ENCODE measurements around the gene EGF.
A peak's percentile ranks its signal among the peaks of the same experiment; 100 is the strongest.
"Not testable (repeated sequence)": the region's sequence is repeated elsewhere in the genome, so short reads cannot be mapped to it uniquely, and the experiment has no call there.

Gene EGF

DNA sequence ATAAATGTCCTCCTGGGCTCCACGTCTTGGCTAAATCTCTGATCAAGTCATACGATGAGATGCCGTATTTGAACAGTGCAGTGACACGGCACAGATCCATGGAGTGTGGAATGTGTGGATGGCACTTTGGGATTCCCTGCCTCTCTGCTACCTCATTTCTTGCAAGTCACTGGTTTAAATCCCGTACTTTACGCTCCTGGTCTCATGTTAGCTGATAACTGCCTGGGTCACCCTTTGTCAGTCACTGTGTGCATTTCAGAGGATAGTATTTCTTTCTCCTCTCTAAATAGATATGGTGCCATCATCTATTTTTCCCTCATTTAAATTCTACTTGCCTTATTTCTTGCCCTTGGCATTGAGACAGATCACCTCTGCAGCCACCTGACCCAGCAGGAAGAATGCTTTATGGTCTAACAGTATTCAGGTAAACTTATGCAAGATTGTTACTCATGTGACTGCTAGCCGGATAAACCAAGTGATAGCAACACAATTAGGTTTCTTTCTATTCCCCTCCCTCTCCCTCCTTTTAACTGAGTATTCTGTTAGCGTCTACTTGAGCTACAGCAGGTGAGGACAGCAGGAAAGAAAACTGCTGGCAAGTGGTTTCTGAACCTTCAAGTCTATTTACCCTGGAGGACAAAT is 2.8 kb downstream of the EGF start:
- DNase-seq (ENCODE audit: low spot score): no peak

GRCh38 chr4:109916027-109916409 is 3.3 kb downstream of the EGF start:
- no peak for DNase-seq (ENCODE audit: low spot score)

DNA sequence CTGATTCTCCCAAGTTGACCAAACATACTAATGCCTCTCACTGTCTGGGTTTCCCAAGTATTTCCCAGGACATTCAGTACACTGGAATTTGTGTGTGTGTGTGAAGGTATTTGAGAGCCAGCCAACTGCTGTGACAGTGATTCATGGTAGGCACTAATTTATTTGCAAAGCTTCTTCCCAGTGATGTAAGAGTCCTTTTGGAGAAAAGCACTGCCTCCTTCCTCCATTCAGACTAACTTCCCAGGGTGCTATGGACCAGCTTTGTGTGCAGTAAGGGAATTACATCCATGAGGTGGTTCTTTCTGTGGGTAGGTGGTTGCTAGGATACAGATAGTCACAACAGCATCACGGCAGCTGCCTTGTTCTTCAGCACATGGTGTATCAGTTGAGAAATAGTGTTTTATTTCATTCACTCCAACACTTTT is 8.7 kb downstream of the EGF start:
- DNase-seq (ENCODE audit: low spot score): no peak

- DNase-seq (ENCODE audit: low spot score): no peak
These were observed 12.7 kb downstream of the EGF start for GRCh38 chr4:109925396-109925795.

GRCh38 chr4:109928327-109929045 is 15.8 kb downstream of the EGF start:
- no peak for DNase-seq (ENCODE audit: low spot score)

GRCh38 chr4:109930464-109930863 is 17.8 kb downstream of the EGF start:
- no peak for DNase-seq (ENCODE audit: low spot score)

DNA sequence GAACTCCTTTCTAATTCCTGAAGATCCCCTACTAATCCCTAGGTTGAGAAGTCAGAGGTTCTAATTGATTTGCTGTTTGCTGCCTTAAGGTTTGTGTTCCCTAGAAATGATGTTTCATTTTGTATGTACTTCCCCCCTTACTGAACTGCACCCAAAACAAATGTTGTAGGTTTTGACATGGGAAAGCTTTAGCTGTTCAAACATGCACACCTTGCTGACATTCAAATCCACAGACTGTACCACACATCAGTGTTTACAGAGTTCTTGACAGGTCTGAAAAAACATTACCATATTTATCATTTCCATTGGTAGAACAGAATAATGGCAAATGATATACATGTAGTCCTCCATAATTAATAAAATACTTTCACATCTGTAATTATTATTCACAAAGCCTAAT is 18.2 kb downstream of the EGF start:
- no peak for DNase-seq (ENCODE audit: low spot score)

GRCh38 chr4:109931318-109931717 is 18.6 kb downstream of the EGF start:
- DNase-seq (ENCODE audit: low spot score): no peak

GRCh38 chr4:109937352-109937751 is 24.7 kb downstream of the EGF start:
- DNase-seq (ENCODE audit: low spot score): not testable (repeated sequence)

GRCh38 chr4:109939190-109939589 is 26.5 kb downstream of the EGF start:
- DNase-seq (ENCODE audit: low spot score): no peak

DNA sequence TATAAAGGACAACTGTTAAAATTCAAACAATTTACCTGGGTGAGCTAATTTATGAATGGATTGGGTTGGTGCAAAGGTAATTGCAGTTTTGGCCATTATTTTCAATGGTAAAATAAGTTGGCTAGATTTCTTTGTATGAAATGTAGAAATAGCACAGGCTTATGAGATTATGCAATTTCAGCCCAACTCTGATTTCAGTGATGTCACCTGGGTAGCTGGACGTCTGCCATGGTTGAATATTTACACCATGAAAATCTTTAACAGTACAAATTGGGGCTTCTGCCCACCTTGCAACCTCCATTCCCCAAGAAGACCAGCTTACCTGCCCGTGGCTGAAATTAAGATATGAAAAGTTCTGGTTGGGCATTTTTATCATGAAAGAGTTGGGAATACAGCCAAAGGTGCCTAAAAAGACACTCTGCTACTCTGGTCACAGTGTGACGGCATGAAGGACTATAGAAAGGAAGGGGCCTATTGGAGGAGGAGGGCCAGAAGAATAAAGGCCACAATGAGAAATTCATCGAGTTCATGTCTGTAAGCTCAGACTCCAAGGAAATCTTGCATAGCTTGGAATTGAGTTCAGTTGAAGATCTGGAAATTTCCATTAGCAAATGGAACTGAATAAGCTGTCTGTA is 29.7 kb downstream of the EGF start:
- no peak for DNase-seq (ENCODE audit: low spot score)

DNA sequence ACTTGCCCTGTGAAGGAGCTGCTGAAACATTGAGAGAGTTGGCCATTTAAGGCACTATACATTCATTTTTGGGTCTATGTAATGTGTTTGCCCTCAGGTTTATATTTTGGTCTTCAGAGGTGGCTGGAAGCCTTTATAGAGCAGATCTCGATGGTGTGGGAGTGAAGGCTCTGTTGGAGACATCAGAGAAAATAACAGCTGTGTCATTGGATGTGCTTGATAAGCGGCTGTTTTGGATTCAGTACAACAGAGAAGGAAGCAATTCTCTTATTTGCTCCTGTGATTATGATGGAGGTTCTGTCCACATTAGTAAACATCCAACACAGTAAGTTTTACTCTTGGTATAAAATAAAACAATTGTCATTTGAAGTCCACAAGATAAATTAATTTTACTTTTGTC is 31.1 kb downstream of the EGF start:
- DNase-seq (ENCODE audit: low spot score): no peak

- no peak for DNase-seq (ENCODE audit: low spot score)
These were observed 31.9 kb downstream of the EGF start for GRCh38 chr4:109944591-109944990.

DNA sequence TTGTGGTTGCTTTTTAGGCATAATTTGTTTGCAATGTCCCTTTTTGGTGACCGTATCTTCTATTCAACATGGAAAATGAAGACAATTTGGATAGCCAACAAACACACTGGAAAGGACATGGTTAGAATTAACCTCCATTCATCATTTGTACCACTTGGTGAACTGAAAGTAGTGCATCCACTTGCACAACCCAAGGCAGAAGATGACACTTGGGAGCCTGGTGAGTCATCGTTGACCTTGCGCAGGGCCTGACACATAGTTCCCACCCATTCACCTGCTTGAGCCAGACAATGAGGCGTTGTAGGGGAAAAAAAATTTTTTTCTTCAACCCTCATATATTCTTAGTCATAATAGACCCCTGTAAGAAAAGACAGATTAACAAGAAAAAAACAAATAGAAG is 32.4 kb downstream of the EGF start:
- DNase-seq (ENCODE audit: low spot score): no peak

DNA sequence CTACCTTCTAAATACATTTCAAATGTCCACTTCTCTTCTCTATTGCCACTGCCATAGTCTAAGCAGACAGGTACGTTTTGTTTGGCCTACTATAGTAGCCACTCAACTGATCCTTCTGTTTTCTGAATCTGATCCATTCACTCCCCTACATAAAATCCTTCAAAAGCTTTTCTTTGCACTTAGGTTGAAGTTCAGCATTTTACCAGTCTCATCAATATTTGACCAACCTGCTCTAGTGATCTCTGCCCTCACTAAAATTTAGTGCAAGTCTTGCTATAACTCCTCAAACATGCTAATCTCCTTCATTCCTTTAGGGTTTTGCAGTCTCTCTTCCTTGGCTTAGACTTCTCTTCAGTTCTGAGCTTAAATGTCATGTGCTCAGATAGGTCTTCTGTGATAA is 33.4 kb downstream of the EGF start:
- DNase-seq (ENCODE audit: low spot score): no peak

DNA sequence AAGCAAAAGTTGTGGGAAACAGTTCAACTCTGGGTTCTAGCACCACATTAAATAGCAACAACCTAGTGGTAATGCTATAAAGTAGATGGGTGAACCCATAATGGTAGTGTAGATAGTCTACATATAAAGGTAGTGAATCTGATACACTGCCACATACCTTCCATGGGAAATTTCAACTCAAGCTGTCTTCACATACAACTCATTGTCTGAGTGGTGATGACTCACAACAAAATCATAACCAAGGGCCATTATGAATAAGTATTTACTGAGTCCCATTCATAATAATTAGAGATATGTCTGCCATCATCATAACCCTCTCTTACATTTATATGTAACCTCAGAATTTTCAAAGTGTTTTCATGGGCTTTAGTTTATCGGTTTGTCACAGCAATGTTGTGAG is 34.8 kb downstream of the EGF start:
- DNase-seq (ENCODE audit: low spot score): peak; percentile 69

DNA sequence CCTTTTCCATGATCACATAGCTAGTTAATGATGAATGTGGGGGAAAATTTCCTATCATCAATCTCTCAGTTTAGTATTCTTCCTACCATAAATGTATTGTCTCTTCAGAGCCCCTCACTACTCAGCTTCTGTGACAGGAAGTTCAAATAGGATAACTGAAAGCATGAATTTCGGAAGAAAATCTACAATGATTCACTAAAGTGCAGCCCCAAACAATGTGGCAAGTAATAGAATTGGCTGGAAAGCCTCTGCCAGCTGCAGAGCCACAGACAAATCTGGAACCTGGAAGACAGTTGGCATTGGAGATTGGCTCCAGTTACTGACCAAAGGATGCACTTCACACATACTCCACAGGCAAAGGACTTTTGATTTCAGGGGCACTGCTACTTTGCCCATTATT is 35.2 kb downstream of the EGF start:
- no peak for DNase-seq (ENCODE audit: low spot score)

- not testable (repeated sequence) for DNase-seq (ENCODE audit: low spot score)
These were observed 36.5 kb downstream of the EGF start for GRCh38 chr4:109949099-109949718.

- no peak for DNase-seq (ENCODE audit: low spot score)
These were observed 39.9 kb downstream of the EGF start for GRCh38 chr4:109952612-109953011.

- DNase-seq (ENCODE audit: low spot score): no peak
These were observed 40.9 kb downstream of the EGF start for GRCh38 chr4:109953556-109953955.

GRCh38 chr4:109955146-109955545 is 42.5 kb downstream of the EGF start:
- DNase-seq (ENCODE audit: low spot score): no peak

DNA sequence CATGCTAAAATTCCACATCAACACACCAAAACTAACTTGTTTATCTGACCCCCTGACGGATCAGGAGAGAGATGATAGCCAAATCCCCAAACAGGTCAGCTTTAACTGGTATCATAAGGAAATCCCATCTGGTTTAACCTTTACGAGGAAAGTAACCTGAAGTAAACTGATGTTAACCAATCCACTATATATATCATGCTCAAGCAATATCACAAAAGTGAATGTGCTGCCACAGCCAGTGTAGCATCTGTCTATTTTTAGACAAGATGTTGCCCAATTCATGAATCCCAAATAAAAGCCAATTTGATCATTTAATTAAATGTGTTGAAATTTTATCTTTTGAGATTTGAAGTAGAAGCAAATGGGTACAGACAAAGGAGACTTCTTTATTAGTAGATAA is 44.5 kb downstream of the EGF start:
- no peak for DNase-seq (ENCODE audit: low spot score)

GRCh38 chr4:109959195-109959594 is 46.5 kb downstream of the EGF start:
- DNase-seq (ENCODE audit: low spot score): no peak

Data from kidney capillary endothelial cell (primary cell).